ENCODE results near the gene MPIG6B.

MPIG6B gene

GRCh38 chr6:31711233-31711632 is 11.9 kb upstream of the MPIG6B start:
- TF ChIP-seq CTCF (IDR thresholded peaks at IDR 0.05; ENCODE audit: low read depth, low read length, poor library complexity, severe bottlenecking) (no peak), EZH2phosphoT487 (IDR thresholded peaks at IDR 0.05; ENCODE audit: borderline replicate concordance, low read length) (no peak)
- Histone ChIP-seq H4K20me1 (ENCODE audit: control insufficient read depth, insufficient read depth, low read depth, low read length) (no peaks in the 10 kb centered on the region), H3F3A (ENCODE audit: control insufficient read depth, insufficient read depth) (no peaks in the 10 kb centered on the region), H3K36me3 (ENCODE audit: control insufficient read depth, low read length) (no peaks in the 10 kb centered on the region), H3K4me3 (ENCODE audit: low read length) (no peak overlapping the region), H3K4me1 (ENCODE audit: control insufficient read depth, low read length) (peaks cover 5% of the 10 kb centered on the region; the same call in 1 of the 2 replicates), H3K4me2 (ENCODE audit: low read length) (no peak overlapping the region), H3K27me3 (ENCODE audit: control insufficient read depth, low read length) (peaks cover 47% of the 10 kb centered on the region), H3K9me3 (ENCODE audit: control insufficient read depth, insufficient read depth, low read length) (no peaks in the 10 kb centered on the region), H3K27ac (ENCODE audit: low read depth, low read length) (no peak overlapping the region), H3K79me2 (ENCODE audit: control insufficient read depth, low read length) (no peaks in the 10 kb centered on the region), H3K9me2 (replicated peaks; ENCODE audit: control insufficient read depth, low read length) (no peaks in the 10 kb centered on the region)

- Histone ChIP-seq H3K9me3 (ENCODE audit: control insufficient read depth, insufficient read depth, low read length) (no peaks in the 10 kb centered on the region), H3K4me1 (ENCODE audit: control insufficient read depth, low read length) (peaks cover 5% of the 10 kb centered on the region; the same call in 1 of the 2 replicates), H3F3A (ENCODE audit: control insufficient read depth, insufficient read depth) (no peaks in the 10 kb centered on the region), H3K9me2 (replicated peaks; ENCODE audit: control insufficient read depth, low read length) (no peaks in the 10 kb centered on the region), H3K27me3 (ENCODE audit: control insufficient read depth, low read length) (peaks cover 47% of the 10 kb centered on the region), H3K79me2 (ENCODE audit: control insufficient read depth, low read length) (no peaks in the 10 kb centered on the region), H3K27ac (ENCODE audit: low read depth, low read length) (no peak overlapping the region), H4K20me1 (ENCODE audit: control insufficient read depth, insufficient read depth, low read depth, low read length) (no peaks in the 10 kb centered on the region), H3K4me2 (ENCODE audit: low read length) (no peak overlapping the region), H3K4me3 (ENCODE audit: low read length) (no peak overlapping the region), H3K36me3 (ENCODE audit: control insufficient read depth, low read length) (no peaks in the 10 kb centered on the region)
- peak; percentile 34 for TF ChIP-seq CTCF (IDR thresholded peaks at IDR 0.05; ENCODE audit: low read depth, low read length, poor library complexity, severe bottlenecking)
- TF ChIP-seq EZH2phosphoT487 (IDR thresholded peaks at IDR 0.05; ENCODE audit: borderline replicate concordance, low read length): no peak
These were observed 10.9 kb upstream of the MPIG6B start for GRCh38 chr6:31712296-31712695.

GRCh38 chr6:31713465-31713864 is 9.7 kb upstream of the MPIG6B start:
- H3K27ac ChIP-seq (ENCODE audit: low read depth, low read length): no peak overlapping the region
- no peak for TF ChIP-seq CTCF (IDR thresholded peaks at IDR 0.05; ENCODE audit: low read depth, low read length, poor library complexity, severe bottlenecking)
- no peak for TF ChIP-seq EZH2phosphoT487 (IDR thresholded peaks at IDR 0.05; ENCODE audit: borderline replicate concordance, low read length)
- peaks cover 5% of the 10 kb centered on the region; the same call in 1 of the 2 replicates for H3K4me1 ChIP-seq (ENCODE audit: control insufficient read depth, low read length)
- no peaks in the 10 kb centered on the region for H4K20me1 ChIP-seq (ENCODE audit: control insufficient read depth, insufficient read depth, low read depth, low read length)
- H3K27me3 ChIP-seq (ENCODE audit: control insufficient read depth, low read length): peaks cover 47% of the 10 kb centered on the region
- no peak overlapping the region for H3K4me3 ChIP-seq (ENCODE audit: low read length)
- no peaks in the 10 kb centered on the region for H3K9me3 ChIP-seq (ENCODE audit: control insufficient read depth, insufficient read depth, low read length)
- no peak overlapping the region for H3K4me2 ChIP-seq (ENCODE audit: low read length)
- no peaks in the 10 kb centered on the region for H3K79me2 ChIP-seq (ENCODE audit: control insufficient read depth, low read length)
- H3F3A ChIP-seq (ENCODE audit: control insufficient read depth, insufficient read depth): no peaks in the 10 kb centered on the region
- no peaks in the 10 kb centered on the region for H3K36me3 ChIP-seq (ENCODE audit: control insufficient read depth, low read length)
- H3K9me2 ChIP-seq (replicated peaks; ENCODE audit: control insufficient read depth, low read length): no peaks in the 10 kb centered on the region
